ENCODE measurements around the gene LRRIQ1. TPM values are rescaled to one million over a fixed set of nuclear protein-coding genes. Genes with fewer than 3 reads are reported as not detected.
A peak's percentile ranks its signal among the peaks of the same experiment; 100 is the strongest.

LRRIQ1 gene
- total and polyA plus RNA-seq, 2 experiments from 2014 or later = 1.4 to 4.0 TPM

DNA sequence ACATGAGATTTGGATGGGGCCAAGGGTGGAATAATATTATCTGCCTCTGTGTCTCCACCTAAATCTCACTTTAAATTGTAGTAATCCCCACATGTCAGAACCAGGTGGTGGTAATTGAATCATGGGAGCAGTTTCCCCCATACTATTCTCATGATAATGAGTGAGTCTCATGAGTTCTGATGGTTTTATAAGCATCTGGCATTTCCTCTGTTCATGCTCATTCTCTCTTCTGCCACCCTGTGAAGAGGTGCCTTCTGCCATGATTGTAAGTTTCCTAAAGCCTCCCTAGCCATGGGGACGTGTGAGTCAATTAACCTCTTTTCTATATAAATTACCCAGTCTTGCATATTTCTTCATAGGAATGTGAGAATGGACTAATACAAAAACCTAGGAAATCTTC, 29.9 kb upstream of the LRRIQ1 start:
- Mint-ChIP-seq H3K27me3 (ENCODE audit: insufficient read depth, low read depth, poor library complexity) (no peaks in the 10 kb centered on the region), H3K9me3 (peaks cover 8% of the 10 kb centered on the region; the same call in 2 of the 3 replicates), H3K36me3 (ENCODE audit: low read depth) (peaks cover 23% of the 10 kb centered on the region; the same call in 2 of the 3 replicates), H3K27ac (no peak overlapping the region; the same call in 1 of the 2 replicates), H3K4me1 (peaks cover 31% of the 10 kb centered on the region), H3K4me3 (no peak overlapping the region; the same call in 2 of the 3 replicates)
- no peaks in the 10 kb centered on the region for H3F3A ChIP-seq (replicated peaks; ENCODE audit: low read depth)
- H3K9me2 ChIP-seq (ENCODE audit: insufficient read depth) = peaks cover 7% of the 10 kb centered on the region
- no peak overlapping the region for H2AFZ ChIP-seq
- peaks cover 23% of the 10 kb centered on the region for H3K4me1 ChIP-seq (ENCODE audit: insufficient read depth)
- no peak for DNase-seq (ENCODE audit: low spot score)
- H3K27ac ChIP-seq (ENCODE audit: low read depth) = no peak overlapping the region
- no peaks in the 10 kb centered on the region for H3K36me3 ChIP-seq (ENCODE audit: insufficient read depth)
- TF ChIP-seq STAT1 (IDR thresholded peaks at IDR 0.05; ENCODE audit: unreplicated experiment) (no peak), EZH2phosphoT487 (IDR thresholded peaks at IDR 0.05; ENCODE audit: unreplicated experiment) (no peak), EZH2 (IDR thresholded peaks at IDR 0.05; ENCODE audit: low read depth, unreplicated experiment) (no peak), NANOG (IDR thresholded peaks at IDR 0.05; ENCODE audit: borderline replicate concordance) (no peak), POLR2AphosphoS5 (IDR thresholded peaks at IDR 0.05; ENCODE audit: low read depth) (no peak), CREB1 (CRISPR knock-in tag; IDR thresholded peaks at IDR 0.05; ENCODE audit: low read depth) (no peak), JUNB (IDR thresholded peaks at IDR 0.05; ENCODE audit: unreplicated experiment) (no peak), ZNF331 (CRISPR knock-in tag; IDR thresholded peaks at IDR 0.05; ENCODE audit: low read depth) (no peak), ZNF114 (CRISPR knock-in tag; IDR thresholded peaks at IDR 0.05) (no peak)
- TF ChIP-seq, protein P1, sequence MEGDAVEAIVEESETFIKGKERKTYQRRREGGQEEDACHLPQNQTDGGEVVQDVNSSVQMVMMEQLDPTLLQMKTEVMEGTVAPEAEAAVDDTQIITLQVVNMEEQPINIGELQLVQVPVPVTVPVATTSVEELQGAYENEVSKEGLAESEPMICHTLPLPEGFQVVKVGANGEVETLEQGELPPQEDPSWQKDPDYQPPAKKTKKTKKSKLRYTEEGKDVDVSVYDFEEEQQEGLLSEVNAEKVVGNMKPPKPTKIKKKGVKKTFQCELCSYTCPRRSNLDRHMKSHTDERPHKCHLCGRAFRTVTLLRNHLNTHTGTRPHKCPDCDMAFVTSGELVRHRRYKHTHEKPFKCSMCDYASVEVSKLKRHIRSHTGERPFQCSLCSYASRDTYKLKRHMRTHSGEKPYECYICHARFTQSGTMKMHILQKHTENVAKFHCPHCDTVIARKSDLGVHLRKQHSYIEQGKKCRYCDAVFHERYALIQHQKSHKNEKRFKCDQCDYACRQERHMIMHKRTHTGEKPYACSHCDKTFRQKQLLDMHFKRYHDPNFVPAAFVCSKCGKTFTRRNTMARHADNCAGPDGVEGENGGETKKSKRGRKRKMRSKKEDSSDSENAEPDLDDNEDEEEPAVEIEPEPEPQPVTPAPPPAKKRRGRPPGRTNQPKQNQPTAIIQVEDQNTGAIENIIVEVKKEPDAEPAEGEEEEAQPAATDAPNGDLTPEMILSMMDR (conservative IDR thresholded peaks at IDR 0.05; ENCODE audit: low read depth in 2 of 2) = no peak
- TF ChIP-seq, protein P2, sequence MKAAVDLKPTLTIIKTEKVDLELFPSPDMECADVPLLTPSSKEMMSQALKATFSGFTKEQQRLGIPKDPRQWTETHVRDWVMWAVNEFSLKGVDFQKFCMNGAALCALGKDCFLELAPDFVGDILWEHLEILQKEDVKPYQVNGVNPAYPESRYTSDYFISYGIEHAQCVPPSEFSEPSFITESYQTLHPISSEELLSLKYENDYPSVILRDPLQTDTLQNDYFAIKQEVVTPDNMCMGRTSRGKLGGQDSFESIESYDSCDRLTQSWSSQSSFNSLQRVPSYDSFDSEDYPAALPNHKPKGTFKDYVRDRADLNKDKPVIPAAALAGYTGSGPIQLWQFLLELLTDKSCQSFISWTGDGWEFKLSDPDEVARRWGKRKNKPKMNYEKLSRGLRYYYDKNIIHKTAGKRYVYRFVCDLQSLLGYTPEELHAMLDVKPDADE (IDR thresholded peaks at IDR 0.05) = no peak
- TF ChIP-seq, protein P3, sequence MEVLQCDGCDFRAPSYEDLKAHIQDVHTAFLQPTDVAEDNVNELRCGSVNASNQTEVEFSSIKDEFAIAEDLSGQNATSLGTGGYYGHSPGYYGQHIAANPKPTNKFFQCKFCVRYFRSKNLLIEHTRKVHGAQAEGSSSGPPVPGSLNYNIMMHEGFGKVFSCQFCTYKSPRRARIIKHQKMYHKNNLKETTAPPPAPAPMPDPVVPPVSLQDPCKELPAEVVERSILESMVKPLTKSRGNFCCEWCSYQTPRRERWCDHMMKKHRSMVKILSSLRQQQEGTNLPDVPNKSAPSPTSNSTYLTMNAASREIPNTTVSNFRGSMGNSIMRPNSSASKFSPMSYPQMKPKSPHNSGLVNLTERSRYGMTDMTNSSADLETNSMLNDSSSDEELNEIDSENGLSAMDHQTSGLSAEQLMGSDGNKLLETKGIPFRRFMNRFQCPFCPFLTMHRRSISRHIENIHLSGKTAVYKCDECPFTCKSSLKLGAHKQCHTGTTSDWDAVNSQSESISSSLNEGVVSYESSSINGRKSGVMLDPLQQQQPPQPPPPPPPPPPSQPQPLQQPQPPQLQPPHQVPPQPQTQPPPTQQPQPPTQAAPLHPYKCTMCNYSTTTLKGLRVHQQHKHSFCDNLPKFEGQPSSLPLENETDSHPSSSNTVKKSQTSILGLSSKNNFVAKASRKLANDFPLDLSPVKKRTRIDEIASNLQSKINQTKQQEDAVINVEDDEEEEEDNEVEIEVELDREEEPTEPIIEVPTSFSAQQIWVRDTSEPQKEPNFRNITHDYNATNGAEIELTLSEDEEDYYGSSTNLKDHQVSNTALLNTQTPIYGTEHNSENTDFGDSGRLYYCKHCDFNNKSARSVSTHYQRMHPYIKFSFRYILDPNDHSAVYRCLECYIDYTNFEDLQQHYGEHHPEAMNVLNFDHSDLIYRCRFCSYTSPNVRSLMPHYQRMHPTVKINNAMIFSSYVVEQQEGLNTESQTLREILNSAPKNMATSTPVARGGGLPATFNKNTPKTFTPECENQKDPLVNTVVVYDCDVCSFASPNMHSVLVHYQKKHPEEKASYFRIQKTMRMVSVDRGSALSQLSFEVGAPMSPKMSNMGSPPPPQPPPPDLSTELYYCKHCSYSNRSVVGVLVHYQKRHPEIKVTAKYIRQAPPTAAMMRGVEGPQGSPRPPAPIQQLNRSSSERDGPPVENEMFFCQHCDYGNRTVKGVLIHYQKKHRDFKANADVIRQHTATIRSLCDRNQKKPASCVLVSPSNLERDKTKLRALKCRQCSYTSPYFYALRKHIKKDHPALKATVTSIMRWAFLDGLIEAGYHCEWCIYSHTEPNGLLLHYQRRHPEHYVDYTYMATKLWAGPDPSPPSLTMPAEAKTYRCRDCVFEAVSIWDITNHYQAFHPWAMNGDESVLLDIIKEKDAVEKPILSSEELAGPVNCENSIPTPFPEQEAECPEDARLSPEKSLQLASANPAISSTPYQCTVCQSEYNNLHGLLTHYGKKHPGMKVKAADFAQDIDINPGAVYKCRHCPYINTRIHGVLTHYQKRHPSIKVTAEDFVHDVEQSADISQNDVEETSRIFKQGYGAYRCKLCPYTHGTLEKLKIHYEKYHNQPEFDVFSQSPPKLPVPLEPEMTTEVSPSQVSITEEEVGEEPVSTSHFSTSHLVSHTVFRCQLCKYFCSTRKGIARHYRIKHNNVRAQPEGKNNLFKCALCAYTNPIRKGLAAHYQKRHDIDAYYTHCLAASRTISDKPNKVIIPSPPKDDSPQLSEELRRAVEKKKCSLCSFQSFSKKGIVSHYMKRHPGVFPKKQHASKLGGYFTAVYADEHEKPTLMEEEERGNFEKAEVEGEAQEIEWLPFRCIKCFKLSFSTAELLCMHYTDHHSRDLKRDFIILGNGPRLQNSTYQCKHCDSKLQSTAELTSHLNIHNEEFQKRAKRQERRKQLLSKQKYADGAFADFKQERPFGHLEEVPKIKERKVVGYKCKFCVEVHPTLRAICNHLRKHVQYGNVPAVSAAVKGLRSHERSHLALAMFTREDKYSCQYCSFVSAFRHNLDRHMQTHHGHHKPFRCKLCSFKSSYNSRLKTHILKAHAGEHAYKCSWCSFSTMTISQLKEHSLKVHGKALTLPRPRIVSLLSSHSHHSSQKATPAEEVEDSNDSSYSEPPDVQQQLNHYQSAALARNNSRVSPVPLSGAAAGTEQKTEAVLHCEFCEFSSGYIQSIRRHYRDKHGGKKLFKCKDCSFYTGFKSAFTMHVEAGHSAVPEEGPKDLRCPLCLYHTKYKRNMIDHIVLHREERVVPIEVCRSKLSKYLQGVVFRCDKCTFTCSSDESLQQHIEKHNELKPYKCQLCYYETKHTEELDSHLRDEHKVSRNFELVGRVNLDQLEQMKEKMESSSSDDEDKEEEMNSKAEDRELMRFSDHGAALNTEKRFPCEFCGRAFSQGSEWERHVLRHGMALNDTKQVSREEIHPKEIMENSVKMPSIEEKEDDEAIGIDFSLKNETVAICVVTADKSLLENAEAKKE (CRISPR knock-in tag; IDR thresholded peaks at IDR 0.05) = no peak
- TF ChIP-seq, protein P4, sequence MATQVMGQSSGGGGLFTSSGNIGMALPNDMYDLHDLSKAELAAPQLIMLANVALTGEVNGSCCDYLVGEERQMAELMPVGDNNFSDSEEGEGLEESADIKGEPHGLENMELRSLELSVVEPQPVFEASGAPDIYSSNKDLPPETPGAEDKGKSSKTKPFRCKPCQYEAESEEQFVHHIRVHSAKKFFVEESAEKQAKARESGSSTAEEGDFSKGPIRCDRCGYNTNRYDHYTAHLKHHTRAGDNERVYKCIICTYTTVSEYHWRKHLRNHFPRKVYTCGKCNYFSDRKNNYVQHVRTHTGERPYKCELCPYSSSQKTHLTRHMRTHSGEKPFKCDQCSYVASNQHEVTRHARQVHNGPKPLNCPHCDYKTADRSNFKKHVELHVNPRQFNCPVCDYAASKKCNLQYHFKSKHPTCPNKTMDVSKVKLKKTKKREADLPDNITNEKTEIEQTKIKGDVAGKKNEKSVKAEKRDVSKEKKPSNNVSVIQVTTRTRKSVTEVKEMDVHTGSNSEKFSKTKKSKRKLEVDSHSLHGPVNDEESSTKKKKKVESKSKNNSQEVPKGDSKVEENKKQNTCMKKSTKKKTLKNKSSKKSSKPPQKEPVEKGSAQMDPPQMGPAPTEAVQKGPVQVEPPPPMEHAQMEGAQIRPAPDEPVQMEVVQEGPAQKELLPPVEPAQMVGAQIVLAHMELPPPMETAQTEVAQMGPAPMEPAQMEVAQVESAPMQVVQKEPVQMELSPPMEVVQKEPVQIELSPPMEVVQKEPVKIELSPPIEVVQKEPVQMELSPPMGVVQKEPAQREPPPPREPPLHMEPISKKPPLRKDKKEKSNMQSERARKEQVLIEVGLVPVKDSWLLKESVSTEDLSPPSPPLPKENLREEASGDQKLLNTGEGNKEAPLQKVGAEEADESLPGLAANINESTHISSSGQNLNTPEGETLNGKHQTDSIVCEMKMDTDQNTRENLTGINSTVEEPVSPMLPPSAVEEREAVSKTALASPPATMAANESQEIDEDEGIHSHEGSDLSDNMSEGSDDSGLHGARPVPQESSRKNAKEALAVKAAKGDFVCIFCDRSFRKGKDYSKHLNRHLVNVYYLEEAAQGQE (IDR thresholded peaks at IDR 0.05; ENCODE audit: unreplicated experiment) = no peak
- no peaks in the 10 kb centered on the region for H3K27me3 ChIP-seq (ENCODE audit: insufficient read depth)
- no peak for ATAC-seq
- H4K20me1 ChIP-seq (replicated peaks; ENCODE audit: insufficient read depth) = no peaks in the 10 kb centered on the region
- H3K79me2 ChIP-seq (replicated peaks; ENCODE audit: insufficient read depth) = no peaks in the 10 kb centered on the region
- H3K4me2 ChIP-seq = peak overlapping the region; percentile 49
- no peak overlapping the region for H3K4me3 ChIP-seq

Data from GM23338 (cell line).